ENCODE data around the gene GOLPH3.

The GOLPH3 gene

GRCh38 chr5:32206053-32206452 lies 31.9 kb upstream of the GOLPH3 start:
- H3K4me3 ChIP-seq (ENCODE audit: low read length, poor library complexity, severe bottlenecking): no peak overlapping the region
- no peaks in the 10 kb centered on the region for H4K20me1 ChIP-seq (ENCODE audit: insufficient read depth, low read length, poor library complexity, severe bottlenecking)
- H3K36me3 ChIP-seq (ENCODE audit: insufficient read depth, low read length): no peaks in the 10 kb centered on the region
- H3K79me2 ChIP-seq (ENCODE audit: insufficient read depth, low read length): no peaks in the 10 kb centered on the region
- no peak overlapping the region for H2AFZ ChIP-seq (ENCODE audit: low read length)
- no peaks in the 10 kb centered on the region for H3F3A ChIP-seq (ENCODE audit: low read depth)
- no peaks in the 10 kb centered on the region for H3K27me3 ChIP-seq (ENCODE audit: insufficient read depth, low read length, poor library complexity, severe bottlenecking)
- no peaks in the 10 kb centered on the region for H3K9me3 ChIP-seq (ENCODE audit: insufficient read depth, low read depth, low read length)
- H3K4me2 ChIP-seq (ENCODE audit: low read depth, low read length, poor library complexity, severe bottlenecking): no peak overlapping the region
- H3K4me1 ChIP-seq (ENCODE audit: insufficient read depth, low read length, poor library complexity, severe bottlenecking): peaks cover 3% of the 10 kb centered on the region
- TF ChIP-seq CTCF (conservative IDR thresholded peaks at IDR 0.05; ENCODE audit: low read length) (no peak), EZH2phosphoT487 (IDR thresholded peaks at IDR 0.05; ENCODE audit: borderline replicate concordance) (no peak)
- no peak overlapping the region for H3K9ac ChIP-seq (ENCODE audit: low read depth, low read length, poor library complexity, severe bottlenecking)
- no peaks in the 10 kb centered on the region for H3K9me2 ChIP-seq (replicated peaks; ENCODE audit: low read depth, low read length)

- H3K4me3 ChIP-seq (ENCODE audit: low read length, poor library complexity, severe bottlenecking): no peak overlapping the region
- no peak for TF ChIP-seq EZH2phosphoT487 (IDR thresholded peaks at IDR 0.05; ENCODE audit: borderline replicate concordance)
- no peak for TF ChIP-seq CTCF (conservative IDR thresholded peaks at IDR 0.05; ENCODE audit: low read length)
- H3K4me2 ChIP-seq (ENCODE audit: low read depth, low read length, poor library complexity, severe bottlenecking): no peak overlapping the region
- H3K9ac ChIP-seq (ENCODE audit: low read depth, low read length, poor library complexity, severe bottlenecking): no peak overlapping the region
- no peak overlapping the region for H2AFZ ChIP-seq (ENCODE audit: low read length)
- no peaks in the 10 kb centered on the region for H3K79me2 ChIP-seq (ENCODE audit: insufficient read depth, low read length)
- no peaks in the 10 kb centered on the region for H3K36me3 ChIP-seq (ENCODE audit: insufficient read depth, low read length)
- H3K9me2 ChIP-seq (replicated peaks; ENCODE audit: low read depth, low read length): no peaks in the 10 kb centered on the region
- no peaks in the 10 kb centered on the region for H3K27me3 ChIP-seq (ENCODE audit: insufficient read depth, low read length, poor library complexity, severe bottlenecking)
- H3K9me3 ChIP-seq (ENCODE audit: insufficient read depth, low read depth, low read length): no peaks in the 10 kb centered on the region
- no peaks in the 10 kb centered on the region for H4K20me1 ChIP-seq (ENCODE audit: insufficient read depth, low read length, poor library complexity, severe bottlenecking)
- no peaks in the 10 kb centered on the region for H3K4me1 ChIP-seq (ENCODE audit: insufficient read depth, low read length, poor library complexity, severe bottlenecking)
- H3F3A ChIP-seq (ENCODE audit: low read depth): no peaks in the 10 kb centered on the region
Observed at GRCh38 chr5:32202394-32202793, 28.3 kb upstream of the GOLPH3 start.

- H2AFZ ChIP-seq (ENCODE audit: low read length): no peak overlapping the region
- no peaks in the 10 kb centered on the region for H3K79me2 ChIP-seq (ENCODE audit: insufficient read depth, low read length)
- no peak overlapping the region for H3K4me2 ChIP-seq (ENCODE audit: low read depth, low read length, poor library complexity, severe bottlenecking)
- no peaks in the 10 kb centered on the region for H3K9me2 ChIP-seq (replicated peaks; ENCODE audit: low read depth, low read length)
- no peaks in the 10 kb centered on the region for H3K27me3 ChIP-seq (ENCODE audit: insufficient read depth, low read length, poor library complexity, severe bottlenecking)
- no peaks in the 10 kb centered on the region for H3K36me3 ChIP-seq (ENCODE audit: insufficient read depth, low read length)
- H3K9me3 ChIP-seq (ENCODE audit: insufficient read depth, low read depth, low read length): no peaks in the 10 kb centered on the region
- H3K4me3 ChIP-seq (ENCODE audit: low read length, poor library complexity, severe bottlenecking): no peak overlapping the region
- no peak for TF ChIP-seq CTCF (conservative IDR thresholded peaks at IDR 0.05; ENCODE audit: low read length)
- no peak for TF ChIP-seq EZH2phosphoT487 (IDR thresholded peaks at IDR 0.05; ENCODE audit: borderline replicate concordance)
- no peak overlapping the region for H3K9ac ChIP-seq (ENCODE audit: low read depth, low read length, poor library complexity, severe bottlenecking)
- no peaks in the 10 kb centered on the region for H3K4me1 ChIP-seq (ENCODE audit: insufficient read depth, low read length, poor library complexity, severe bottlenecking)
- H3F3A ChIP-seq (ENCODE audit: low read depth): no peaks in the 10 kb centered on the region
- no peaks in the 10 kb centered on the region for H4K20me1 ChIP-seq (ENCODE audit: insufficient read depth, low read length, poor library complexity, severe bottlenecking)
Observed at GRCh38 chr5:32201122-32201753, 27.1 kb upstream of the GOLPH3 start.

All from Loucy (cell line).